Kidney epithelial cell (primary cell): ENCODE results near the gene ACTR1B. TPM values are rescaled to one million over a fixed set of nuclear protein-coding genes. Genes with fewer than 3 reads are reported as not detected.
"Not testable (repeated sequence)": the region's sequence is repeated elsewhere in the genome, so short reads cannot be mapped to it uniquely, and the experiment has no call there.

ENCODE experiments used
- DNase-seq: peaks from one replicate; pipeline ENCODE4 v3.0.0-alpha.2; 2010; ENCODE audit warnings: low read depth
- H3K27me3 ChIP-seq: 2 replicates; pipeline ENCODE4 v1.6.0; 2011; ENCODE audit warnings: low read length; ENCODE audit not compliant: control insufficient read depth, insufficient read depth
- H3K36me3 ChIP-seq: 2 replicates; pipeline ENCODE4 v1.5.1; 2011; ENCODE audit warnings: low read length; ENCODE audit not compliant: control insufficient read depth, insufficient read depth
- H3K4me3 ChIP-seq: 2 replicates; pipeline ENCODE4 v1.5.1; 2011; ENCODE audit warnings: low read depth, mild to moderate bottlenecking, control low read depth, low read length
- total RNA-seq: library from RNA; depleted of rRNA; stranded (reverse); fragments of >200 nt; gene quantifications from 2 replicates; pipeline ENCODE4 v1.2.3, GENCODE V29; 2015
- TF ChIP-seq, protein P1 (sequence below): IDR thresholded peaks from 2 replicates; pipeline ENCODE4 v1.5.1; 2011; ENCODE audit warnings: mild to moderate bottlenecking, moderate library complexity, low read length, control low read depth, inconsistent platforms; ENCODE audit not compliant: insufficient read depth, poor library complexity, severe bottlenecking

The ACTR1B gene
- 50.3 and 58.3 TPM in 2 replicates for total RNA-seq

GRCh38 chr2:97663962-97664635 lies at the start of gene ACTR1B:
Gene ACTR1B, minus strand, starts transcription at chr2:97664044. Its CDS starts 154 bp downstream, at chr2:97663890.
- TF ChIP-seq, protein P1, sequence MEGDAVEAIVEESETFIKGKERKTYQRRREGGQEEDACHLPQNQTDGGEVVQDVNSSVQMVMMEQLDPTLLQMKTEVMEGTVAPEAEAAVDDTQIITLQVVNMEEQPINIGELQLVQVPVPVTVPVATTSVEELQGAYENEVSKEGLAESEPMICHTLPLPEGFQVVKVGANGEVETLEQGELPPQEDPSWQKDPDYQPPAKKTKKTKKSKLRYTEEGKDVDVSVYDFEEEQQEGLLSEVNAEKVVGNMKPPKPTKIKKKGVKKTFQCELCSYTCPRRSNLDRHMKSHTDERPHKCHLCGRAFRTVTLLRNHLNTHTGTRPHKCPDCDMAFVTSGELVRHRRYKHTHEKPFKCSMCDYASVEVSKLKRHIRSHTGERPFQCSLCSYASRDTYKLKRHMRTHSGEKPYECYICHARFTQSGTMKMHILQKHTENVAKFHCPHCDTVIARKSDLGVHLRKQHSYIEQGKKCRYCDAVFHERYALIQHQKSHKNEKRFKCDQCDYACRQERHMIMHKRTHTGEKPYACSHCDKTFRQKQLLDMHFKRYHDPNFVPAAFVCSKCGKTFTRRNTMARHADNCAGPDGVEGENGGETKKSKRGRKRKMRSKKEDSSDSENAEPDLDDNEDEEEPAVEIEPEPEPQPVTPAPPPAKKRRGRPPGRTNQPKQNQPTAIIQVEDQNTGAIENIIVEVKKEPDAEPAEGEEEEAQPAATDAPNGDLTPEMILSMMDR, result peak; percentile 76

GRCh38 chr2:97712693-97713295 lies 49.0 kb upstream of the ACTR1B start:
- no peak overlapping the region for H3K4me3 ChIP-seq
- no peak for DNase-seq
- TF ChIP-seq, protein P1, result no peak
- H3K27me3 ChIP-seq, result peaks cover 2% of the 10 kb centered on the region
- H3K36me3 ChIP-seq, result no peaks in the 10 kb centered on the region

More at GRCh38 chr2:97663962-97664635, at the start of gene ACTR1B:
- no peaks in the 10 kb centered on the region for H3K36me3 ChIP-seq
- DNase-seq, result peak; percentile 95
- peak within 1 kb of the TSS; percentile 77 for H3K4me3 ChIP-seq
- no peaks in the 10 kb centered on the region for H3K27me3 ChIP-seq

DNA sequence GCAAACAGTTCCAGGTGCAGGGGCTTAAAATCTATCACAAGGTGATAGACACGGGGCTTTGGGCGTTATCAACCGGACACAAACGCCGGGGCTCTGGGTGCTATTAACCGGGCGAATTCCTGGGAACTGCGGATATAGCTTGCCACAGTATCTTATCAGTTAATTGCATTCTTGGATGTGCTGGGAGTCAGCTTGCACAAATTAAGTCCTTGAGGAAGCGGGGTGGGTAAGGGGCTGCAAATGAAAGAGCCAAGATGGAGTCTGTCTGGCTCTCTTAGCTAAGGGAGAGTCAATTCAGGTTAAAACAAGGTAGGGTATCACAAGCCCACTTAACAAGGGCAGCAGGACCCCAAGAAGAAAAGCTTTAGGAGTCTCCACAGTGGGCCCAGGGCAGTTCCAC lies 48.3 kb upstream of the ACTR1B start:
- H3K4me3 ChIP-seq, result not testable (repeated sequence)

DNA sequence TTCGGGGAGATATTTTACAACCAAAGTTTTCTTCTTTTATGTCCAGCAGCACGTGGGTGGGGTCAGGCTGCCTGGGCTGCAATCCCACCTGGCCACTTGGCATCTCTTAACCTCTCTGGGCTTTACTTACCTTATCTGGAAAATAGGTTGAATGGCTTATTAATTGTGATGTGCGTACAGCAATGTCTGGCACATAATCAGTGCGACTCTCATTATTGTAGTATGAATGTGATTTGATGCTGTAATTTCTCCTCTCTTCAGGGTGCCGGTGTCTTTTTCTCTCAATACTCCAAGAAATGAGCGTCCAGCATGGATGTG lies 47.5 kb upstream of the ACTR1B start:
- peaks cover 3% of the 10 kb centered on the region for H3K27me3 ChIP-seq
- H3K4me3 ChIP-seq, result no peak overlapping the region
- no peaks in the 10 kb centered on the region for H3K36me3 ChIP-seq
- TF ChIP-seq, protein P1, result no peak
- DNase-seq, result no peak

More for the DNA sequence above, 48.3 kb upstream of the ACTR1B start:
- DNase-seq, H3K36me3 ChIP-seq, H3K27me3 ChIP-seq: not testable (repeated sequence)

DNA sequence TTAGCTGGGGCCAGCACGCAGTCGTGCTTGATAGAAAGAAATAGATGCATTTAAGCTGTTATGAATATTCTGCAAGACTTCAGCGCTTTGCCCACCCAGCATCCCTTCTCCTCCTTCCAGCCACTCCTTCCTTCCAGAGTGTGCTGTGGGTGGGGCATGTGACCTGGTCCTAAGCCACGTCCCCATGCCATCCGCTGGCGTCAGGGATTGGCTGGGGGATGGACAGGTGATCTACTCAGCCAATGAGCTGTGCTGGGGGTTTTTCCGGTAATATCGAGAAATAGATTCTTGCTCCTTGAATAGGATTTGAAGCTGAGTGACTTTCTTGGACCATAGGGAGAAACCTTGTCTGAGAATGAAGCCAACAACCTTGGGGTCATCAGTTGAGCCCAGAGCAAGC lies 44.8 kb upstream of the ACTR1B start:
- no peaks in the 10 kb centered on the region for H3K36me3 ChIP-seq
- TF ChIP-seq, protein P1, result no peak
- no peak for DNase-seq
- H3K27me3 ChIP-seq, result peaks cover 5% of the 10 kb centered on the region
- H3K4me3 ChIP-seq, result no peak overlapping the region

- no peak overlapping the region for H3K4me3 ChIP-seq
- H3K27me3 ChIP-seq, result peaks cover 5% of the 10 kb centered on the region
- TF ChIP-seq, protein P1, result no peak
- no peaks in the 10 kb centered on the region for H3K36me3 ChIP-seq
- DNase-seq, result no peak
These were observed 44.2 kb upstream of the ACTR1B start for GRCh38 chr2:97708048-97708380.
